Activated CD8-positive, alpha-beta memory T cell treated with anti-CD3 and anti-CD28 coated beads for 48 hours (primary cell): ENCODE results near the gene MTA2.

Experiments
- DNase-seq, 3 experiments: peaks; one replicate each; pipeline ENCODE4 v3.0.0-alpha.2; 2020; ENCODE audit warnings: low read depth in 2 of 3, low spot score in 2 of 3

The MTA2 gene

DNA sequence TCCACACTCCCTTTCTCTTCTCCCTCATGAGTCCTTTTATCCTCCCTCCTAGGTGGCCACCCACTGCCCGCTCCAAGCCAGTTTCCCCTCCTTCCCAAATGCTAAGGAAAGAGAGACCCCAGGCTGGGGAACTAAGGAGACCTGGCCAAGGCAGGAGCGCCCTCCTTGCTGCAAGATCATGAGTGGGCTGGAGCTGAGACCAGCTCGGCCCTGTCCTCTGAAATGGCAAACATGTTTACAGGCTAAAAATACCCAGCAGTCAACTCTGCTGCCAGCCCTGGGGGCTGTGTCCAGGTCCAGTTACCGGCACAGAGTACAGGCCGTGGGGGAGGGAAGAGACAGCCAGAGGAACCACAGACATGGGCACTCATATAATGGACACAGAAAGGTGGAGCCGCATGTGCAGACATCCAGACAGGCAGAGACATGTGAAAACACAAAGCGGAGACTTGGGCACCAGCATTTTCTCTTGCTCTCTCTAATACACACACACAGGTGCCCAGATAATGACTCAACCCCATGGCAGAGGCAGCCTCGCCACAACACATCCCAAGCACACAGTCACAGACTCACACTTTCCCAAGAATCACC is 53.9 kb downstream of the MTA2 start:
- no peak for DNase-seq

- DNase-seq: no peak
These were observed 54.6 kb downstream of the MTA2 start for GRCh38 chr11:62546929-62547625.

- peak in 1 of 3 experiments; percentile 50 for DNase-seq
These were observed 55.3 kb downstream of the MTA2 start, which contains the start of gene AHNAK for GRCh38 chr11:62546244-62546928. TSS of gene AHNAK (minus strand) at chr11:62546806. CDS start at chr11:62536098, 10,708 bp downstream.

GRCh38 chr11:62545437-62546243 is 56.0 kb downstream of the MTA2 start:
- peak in 1 of 3 experiments; percentile 40 for DNase-seq

- DNase-seq: no peak
These were observed 56.9 kb downstream of the MTA2 start for GRCh38 chr11:62544581-62545436.

DNA sequence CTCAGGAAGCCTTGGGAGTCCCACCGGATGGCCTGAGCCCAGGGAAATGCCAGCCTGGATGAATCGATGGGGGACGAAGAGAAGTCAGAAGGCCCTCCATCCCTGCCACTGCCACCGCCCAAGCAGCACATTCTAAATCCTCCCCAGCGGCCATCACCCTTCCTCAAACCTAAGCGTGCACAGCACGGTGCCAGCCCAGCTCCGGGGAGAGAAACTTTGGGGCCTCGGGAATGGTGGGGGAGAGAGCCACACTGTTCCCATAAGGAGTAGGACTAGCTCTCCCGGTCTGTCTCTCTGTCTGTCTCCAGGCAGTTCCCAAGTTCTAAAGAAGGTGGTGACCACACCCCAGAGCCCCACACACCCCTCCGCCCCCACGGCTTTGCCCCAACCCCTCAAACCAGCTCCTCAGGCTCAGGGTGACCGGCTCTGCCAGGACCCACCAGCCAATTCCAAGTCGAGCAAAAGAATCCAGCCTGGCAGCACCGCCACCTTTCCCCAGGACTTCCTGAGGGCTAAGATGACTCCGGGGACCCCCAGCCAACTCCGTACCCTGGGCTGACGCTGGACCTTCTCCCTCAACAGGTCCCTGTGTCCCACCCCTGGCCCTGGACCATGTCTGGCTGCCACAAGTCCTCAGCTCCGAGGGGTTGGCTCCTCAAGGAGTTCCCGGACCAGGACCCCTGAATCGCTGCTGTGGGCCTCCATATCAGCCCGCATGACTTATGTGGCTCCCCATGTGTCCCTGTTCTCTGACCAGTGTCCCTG is 57.8 kb downstream of the MTA2 start:
- DNase-seq: no peak
